B cell (primary cell): ENCODE results near the gene NBAS. TPM values are rescaled to one million over a fixed set of nuclear protein-coding genes. Genes with fewer than 3 reads are reported as not detected.

Experiments
- ATAC-seq: fragments of 200-7000 bp; cut with Tn5 transposase; one replicate; pipeline ENCODE4 v1.10.0; 2021; ENCODE audit warnings: low read depth, mild to moderate bottlenecking, moderate number of reproducible peaks, moderate library complexity
- CTCF ChIA-PET: fragments of 350-600 bp; sonication (Branson Sonifier 250); formaldehyde crosslinking; loops from one replicate; lab custom pipeline; 2021; ENCODE audit warnings: antibody characterized with exemption, inconsistent platforms; lab: Charles Lee
- POLR2A ChIA-PET: fragments of 350-600 bp; sonication (Branson Sonifier 250); formaldehyde crosslinking; loops from one replicate; lab custom pipeline; 2021; ENCODE audit warnings: antibody characterized with exemption; lab: Charles Lee
- DNase-seq: peaks from one replicate; pipeline ENCODE4 v3.0.0; 2013
- H2AFZ ChIP-seq: 2 replicates; pipeline ENCODE4 v1.6.1; 2012; ENCODE audit warnings: mild to moderate bottlenecking, low read depth, low read length; ENCODE audit not compliant: insufficient read depth, poor library complexity, severe bottlenecking
- H3K27ac ChIP-seq, 2 donors: 1 replicate in 1 of 2; 2 replicates in 1 of 2; pipeline ENCODE4 v1.5.1; 2012 to 2013; ENCODE audit warnings: low read length in 2 of 2, mild to moderate bottlenecking in 2 of 2, moderate library complexity in 1 of 2
- H3K27me3 ChIP-seq, 4 experiments: fragments of 200-600 bp in 1 of 4; sonication (generic) in 1 of 4; replicated peaks in 1 of 4; 1 replicate in 2 of 4; 2 replicates in 2 of 4; pipeline versions ENCODE4 v1.6.1 to v1.7.0; 2013 to 2016; ENCODE audit warnings: low read length in 3 of 4, mild to moderate bottlenecking in 2 of 4, mixed read lengths in 1 of 4, moderate library complexity in 1 of 4; ENCODE audit not compliant: insufficient read depth in 4 of 4, control insufficient read depth in 3 of 4; ENCODE audit errors: control extremely low read depth in 1 of 4
- H3K36me3 ChIP-seq, 2 experiments: replicated peaks in 1 of 2; 1 replicate in 1 of 2; 2 replicates in 1 of 2; pipeline versions ENCODE4 v1.6.1 to v1.7.1; 2013; ENCODE audit warnings: low read length in 1 of 2; ENCODE audit not compliant: insufficient read depth in 2 of 2, control insufficient read depth in 1 of 2; ENCODE audit errors: control extremely low read depth in 1 of 2, extremely low read depth in 1 of 2
- H3K4me1 ChIP-seq, 2 donors: fragments of 200-600 bp in 1 of 2; sonication (generic) in 1 of 2; 1 replicate in 1 of 2; 2 replicates in 1 of 2; pipeline versions ENCODE4 v1.5.1 to v1.6.1; 2013 to 2017; ENCODE audit warnings: low read length in 2 of 2; ENCODE audit not compliant: control insufficient read depth in 2 of 2, insufficient read depth in 2 of 2
- H3K4me2 ChIP-seq: replicated peaks from 2 replicates; pipeline ENCODE3; 2012; ENCODE audit warnings: mild to moderate bottlenecking, low read depth, low read length; ENCODE audit not compliant: poor library complexity, severe bottlenecking
- H3K4me3 ChIP-seq, 5 experiments: fragments of 200-600 bp in 1 of 5; sonication (generic) in 1 of 5; 1 replicate in 3 of 5; 2 replicates in 2 of 5; pipeline versions ENCODE4 v1.5.1 to v1.7.0; 2011 to 2016; ENCODE audit warnings: low read length in 4 of 5, mild to moderate bottlenecking in 4 of 5, low read depth in 2 of 5, control low read depth in 1 of 5, moderate library complexity in 1 of 5; ENCODE audit not compliant: insufficient read depth in 1 of 5; ENCODE audit errors: control extremely low read depth in 1 of 5, extremely low read depth in 1 of 5
- H3K79me2 ChIP-seq: fragments of 200-600 bp; sonication (generic); one replicate; pipeline ENCODE4 v1.6.0; 2016; ENCODE audit warnings: low read length; ENCODE audit not compliant: control insufficient read depth, insufficient read depth
- H3K9ac ChIP-seq: fragments of 200-600 bp; sonication (generic); 2 replicates; pipeline ENCODE4 v1.6.1; 2017; ENCODE audit warnings: mild to moderate bottlenecking, low read length, moderate library complexity
- H3K9me3 ChIP-seq, 3 donors: one replicate each; pipeline versions ENCODE4 v1.6.1 to v1.7.1; 2013; ENCODE audit warnings: low read length in 2 of 3; ENCODE audit not compliant: control insufficient read depth in 2 of 3, insufficient read depth in 1 of 3; ENCODE audit errors: control extremely low read depth in 1 of 3
- H4K20me1 ChIP-seq: 2 replicates; pipeline ENCODE4 v1.6.0; 2012; ENCODE audit warnings: mild to moderate bottlenecking, low read length; ENCODE audit not compliant: insufficient read depth, control insufficient read depth, poor library complexity, severe bottlenecking
- H3K27ac Mint-ChIP-seq: one replicate; pipeline ENCODE4 v1.8.0; 2021; ENCODE audit warnings: mixed read lengths
- H3K27me3 Mint-ChIP-seq: one replicate; pipeline ENCODE4 v1.8.0; 2021; ENCODE audit warnings: mixed read lengths
- H3K4me1 Mint-ChIP-seq: one replicate; pipeline ENCODE4 v1.8.0; 2021; ENCODE audit warnings: mixed read lengths
- H3K4me3 Mint-ChIP-seq: one replicate; pipeline ENCODE4 v1.8.0; 2021; ENCODE audit warnings: mixed read lengths
- H3K9me3 Mint-ChIP-seq: one replicate; pipeline ENCODE4 v1.8.0; 2022; ENCODE audit warnings: mixed read lengths; ENCODE audit not compliant: insufficient read depth
- CTCF ChIP-seq: fragments of 200-600 bp; IDR thresholded peaks from one replicate; pipeline ENCODE4 v1.8.0; 2022; ENCODE audit warnings: antibody characterized with exemption, mild to moderate bottlenecking
- EZH2 ChIP-seq: IDR thresholded peaks from 2 replicates; pipeline ENCODE4 v1.6.1; 2012; ENCODE audit warnings: borderline replicate concordance, low read depth, mild to moderate bottlenecking, moderate library complexity, low read length; ENCODE audit not compliant: insufficient read depth, poor library complexity, severe bottlenecking
- WGBS: methylation state at CpG from one replicate; pipeline ENCODE4 v1.1.5; 2013; ENCODE audit warnings: missing lambda C conversion rate; ENCODE audit not compliant: insufficient coverage; 5-methylcytosine and 5-hydroxymethylcytosine counted together
- intact Hi-C: fragments of 100-400 bp; cut with micrococcal nuclease; formaldehyde crosslinking; loops from one replicate; pipeline ENCODE4 v1.10.0; 2022
- polyA plus RNA-seq: library from polyadenylated mRNA; depleted of rRNA; stranded (reverse); fragments of >200 nt; gene quantifications from 2 replicates; pipeline ENCODE4 v1.2.3, GENCODE V29; 2012
- total RNA-seq, 2 donors: library from RNA; stranded (reverse); fragments of 120-200 nt in 1 of 2; gene quantifications; 1 replicate in 1 of 2; 2 replicates in 1 of 2; pipeline versions ENCODE4 v1.2.3 to v1.2.4, GENCODE V29; 2013 to 2022

The NBAS gene
- total and polyA plus RNA-seq, 2 donors (not counting 1 experiment from before 2014, with no cell fraction given), result 10.6 to 37.3 TPM

GRCh38 chr2:15354596-15355366 is 206.4 kb downstream of the NBAS start:
- ChIA-PET CTCF (no interaction called here), POLR2A (no interaction called here)
- no peaks in the 10 kb centered on the region for H3K27me3 Mint-ChIP-seq
- H3K27ac Mint-ChIP-seq, result no peak overlapping the region
- no peak overlapping the region for H3K4me2 ChIP-seq
- peaks cover 0 to 14% of the 10 kb centered on the region in 2 experiments for H3K36me3 ChIP-seq
- ATAC-seq (no peak), DNase-seq (no peak)
- TF ChIP-seq EZH2 (no peak), CTCF (no peak)
- H3K9ac ChIP-seq, result no peak overlapping the region
- no peaks in the 10 kb centered on the region for H3K9me3 ChIP-seq
- H3K27me3 ChIP-seq, result no peaks in the 10 kb centered on the region
- H3K4me1 ChIP-seq, result no peaks in the 10 kb centered on the region
- 83% methylated on average over 1 of the region's 1 CpG for WGBS
- no peaks in the 10 kb centered on the region for H4K20me1 ChIP-seq
- no peaks in the 10 kb centered on the region for H3K4me1 Mint-ChIP-seq
- no peak overlapping the region for H3K4me3 Mint-ChIP-seq
- H2AFZ ChIP-seq, result no peak overlapping the region
- intact Hi-C loops, result no loop called here
- no peak overlapping the region for H3K4me3 ChIP-seq
- H3K27ac ChIP-seq, result no peak overlapping the region
- H3K79me2 ChIP-seq, result no peaks in the 10 kb centered on the region
- H3K9me3 Mint-ChIP-seq, result no peaks in the 10 kb centered on the region

GRCh38 chr2:15352363-15352762 is 208.8 kb downstream of the NBAS start:
- no peaks in the 10 kb centered on the region for H3K27me3 ChIP-seq
- TF ChIP-seq EZH2, result no peak
- no peak for TF ChIP-seq CTCF
- H3K27ac Mint-ChIP-seq, result no peak overlapping the region
- WGBS, result 96% methylated on average over 8 of the region's 11 CpGs
- H3K79me2 ChIP-seq, result no peaks in the 10 kb centered on the region
- no peaks in the 10 kb centered on the region for H3K4me1 ChIP-seq
- no peaks in the 10 kb centered on the region for H3K9me3 ChIP-seq
- no peak overlapping the region for H3K27ac ChIP-seq
- no peak overlapping the region for H3K4me2 ChIP-seq
- H3K27me3 Mint-ChIP-seq, result no peaks in the 10 kb centered on the region
- DNase-seq, result no peak
- ChIA-PET CTCF (no interaction called here), POLR2A (no interaction called here)
- no peak overlapping the region for H3K4me3 ChIP-seq
- intact Hi-C loops, result no loop called here
- ATAC-seq, result no peak
- H2AFZ ChIP-seq, result no peak overlapping the region
- peaks cover 0 to 14% of the 10 kb centered on the region in 2 experiments for H3K36me3 ChIP-seq
- H3K9ac ChIP-seq, result no peak overlapping the region
- no peaks in the 10 kb centered on the region for H4K20me1 ChIP-seq
- no peaks in the 10 kb centered on the region for H3K4me1 Mint-ChIP-seq
- H3K4me3 Mint-ChIP-seq, result no peak overlapping the region
- H3K9me3 Mint-ChIP-seq, result no peaks in the 10 kb centered on the region
